MM.1S (cell line): Measurements from ENCODE around the gene FCER1G.
A peak's percentile ranks its signal among the peaks of the same experiment; 100 is the strongest.

Experiments used
- DNase-seq: peaks from one replicate; pipeline ENCODE4 v3.0.0-alpha.2; 2015
- H2AFZ ChIP-seq: fragments of 300-600 bp; sonication (generic); 2 replicates; pipeline ENCODE4 v1.6.0; 2016; ENCODE audit warnings: antibody characterized with exemption, low read length
- H3F3A ChIP-seq: fragments of 300-600 bp; sonication (generic); 2 replicates; pipeline ENCODE4 v1.6.1; 2016; ENCODE audit warnings: mild to moderate bottlenecking, antibody characterized with exemption, low read length, moderate library complexity, mixed read lengths; ENCODE audit not compliant: insufficient read depth
- H3K27ac ChIP-seq: fragments of 300-600 bp; sonication (generic); 2 replicates; pipeline ENCODE4 v1.5.1; 2016; ENCODE audit warnings: mild to moderate bottlenecking, low read length
- H3K27me3 ChIP-seq: fragments of 300-600 bp; sonication (generic); replicated peaks from 2 replicates; pipeline ENCODE4 v1.6.0; 2016; ENCODE audit warnings: low read length; ENCODE audit not compliant: insufficient read depth
- H3K36me3 ChIP-seq: fragments of 300-600 bp; sonication (generic); replicated peaks from 2 replicates; pipeline ENCODE4 v1.6.1; 2016; ENCODE audit warnings: mild to moderate bottlenecking, low read length, mixed read lengths; ENCODE audit not compliant: insufficient read depth
- H3K4me1 ChIP-seq: fragments of 300-600 bp; sonication (generic); 2 replicates; pipeline ENCODE4 v1.6.1; 2016; ENCODE audit warnings: low read length, mixed read lengths
- H3K4me2 ChIP-seq: fragments of 300-600 bp; sonication (generic); 2 replicates; pipeline ENCODE4 v1.6.0; 2016; ENCODE audit warnings: low read depth, low read length
- H3K4me3 ChIP-seq: fragments of 300-600 bp; sonication (generic); 2 replicates; pipeline ENCODE4 v1.5.1; 2016; ENCODE audit warnings: low read length, mixed read lengths
- H3K79me2 ChIP-seq: fragments of 300-600 bp; sonication (generic); 2 replicates; pipeline ENCODE4 v1.6.1; 2016; ENCODE audit warnings: mixed run types, low read length, mixed read lengths
- H3K9ac ChIP-seq: fragments of 300-600 bp; sonication (generic); 2 replicates; pipeline ENCODE4 v1.6.1; 2016; ENCODE audit warnings: low read length, mixed read lengths
- H3K9me2 ChIP-seq: fragments of 300-600 bp; sonication (generic); replicated peaks from 2 replicates; pipeline ENCODE4 v1.6.1; 2016; ENCODE audit warnings: mild to moderate bottlenecking, low read length, mixed read lengths; ENCODE audit not compliant: insufficient read depth
- H3K9me3 ChIP-seq: fragments of 300-600 bp; sonication (generic); replicated peaks from 2 replicates; pipeline ENCODE4 v1.6.1; 2016; ENCODE audit warnings: mild to moderate bottlenecking, low read length, mixed read lengths; ENCODE audit not compliant: insufficient read depth
- H4K20me1 ChIP-seq: fragments of 300-600 bp; sonication (generic); 2 replicates; pipeline ENCODE4 v1.6.1; 2016; ENCODE audit warnings: mild to moderate bottlenecking, low read length, moderate library complexity, mixed read lengths; ENCODE audit not compliant: insufficient read depth
- EZH2 ChIP-seq: fragments of 300-600 bp; sonication (generic); optimal IDR thresholded peaks from 2 replicates; pipeline ENCODE3; 2017; ENCODE audit warnings: low read depth, mild to moderate bottlenecking, antibody characterized with exemption, low read length, mixed read lengths
- EZH2phosphoT487 ChIP-seq: fragments of 300-600 bp; sonication (generic); IDR thresholded peaks from 2 replicates; pipeline ENCODE4 v1.6.1; 2018; ENCODE audit warnings: antibody characterized with exemption, low read length
- TF ChIP-seq, protein P1 (sequence below): fragments of 300-600 bp; sonication (generic); IDR thresholded peaks from 2 replicates; pipeline ENCODE4 v1.5.1; 2016; ENCODE audit warnings: antibody characterized with exemption, low read length, mixed read lengths

FCER1G gene

DNA sequence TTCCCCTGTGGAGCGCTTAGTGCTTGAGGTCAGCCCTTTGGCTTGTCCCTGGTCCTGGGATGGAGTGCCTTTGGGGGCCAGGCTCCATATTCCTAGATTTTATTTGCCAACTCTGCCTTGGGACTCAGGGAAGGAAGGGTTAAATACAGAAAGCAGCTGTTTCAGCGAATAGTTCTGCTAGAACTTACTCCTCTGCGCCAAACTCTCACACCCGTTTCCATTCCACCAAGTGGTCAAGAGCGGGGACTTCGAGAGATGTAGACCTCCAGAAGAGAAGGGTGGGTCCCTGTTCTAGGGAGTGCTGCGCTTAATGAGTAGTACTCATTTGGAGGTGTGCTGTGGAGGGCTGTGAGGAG lies 10.1 kb downstream of the FCER1G start:
- no peak for DNase-seq
- H3K79me2 ChIP-seq = peaks cover 27% of the 10 kb centered on the region
- H3F3A ChIP-seq = peaks cover 16% of the 10 kb centered on the region
- H3K9me2 ChIP-seq = no peaks in the 10 kb centered on the region
- TF ChIP-seq EZH2 (no peak), EZH2phosphoT487 (no peak)
- TF ChIP-seq, protein P1, sequence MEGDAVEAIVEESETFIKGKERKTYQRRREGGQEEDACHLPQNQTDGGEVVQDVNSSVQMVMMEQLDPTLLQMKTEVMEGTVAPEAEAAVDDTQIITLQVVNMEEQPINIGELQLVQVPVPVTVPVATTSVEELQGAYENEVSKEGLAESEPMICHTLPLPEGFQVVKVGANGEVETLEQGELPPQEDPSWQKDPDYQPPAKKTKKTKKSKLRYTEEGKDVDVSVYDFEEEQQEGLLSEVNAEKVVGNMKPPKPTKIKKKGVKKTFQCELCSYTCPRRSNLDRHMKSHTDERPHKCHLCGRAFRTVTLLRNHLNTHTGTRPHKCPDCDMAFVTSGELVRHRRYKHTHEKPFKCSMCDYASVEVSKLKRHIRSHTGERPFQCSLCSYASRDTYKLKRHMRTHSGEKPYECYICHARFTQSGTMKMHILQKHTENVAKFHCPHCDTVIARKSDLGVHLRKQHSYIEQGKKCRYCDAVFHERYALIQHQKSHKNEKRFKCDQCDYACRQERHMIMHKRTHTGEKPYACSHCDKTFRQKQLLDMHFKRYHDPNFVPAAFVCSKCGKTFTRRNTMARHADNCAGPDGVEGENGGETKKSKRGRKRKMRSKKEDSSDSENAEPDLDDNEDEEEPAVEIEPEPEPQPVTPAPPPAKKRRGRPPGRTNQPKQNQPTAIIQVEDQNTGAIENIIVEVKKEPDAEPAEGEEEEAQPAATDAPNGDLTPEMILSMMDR = no peak
- peaks cover 19% of the 10 kb centered on the region for H3K4me1 ChIP-seq
- no peaks in the 10 kb centered on the region for H4K20me1 ChIP-seq
- peak overlapping the region; percentile 3; the same call in 1 of the 2 replicates for H3K4me3 ChIP-seq
- peak overlapping the region; percentile 1; the same call in 1 of the 2 replicates for H3K9ac ChIP-seq
- H3K27ac ChIP-seq = peak overlapping the region; percentile 21; the same call in 1 of the 2 replicates
- no peaks in the 10 kb centered on the region for H3K9me3 ChIP-seq
- peak overlapping the region; percentile 62 for H2AFZ ChIP-seq
- H3K27me3 ChIP-seq = no peaks in the 10 kb centered on the region
- H3K36me3 ChIP-seq = 0 out of 2 replicates have a peak, but pooled peaks cover 5% of the 10 kb centered on the region
- peak overlapping the region; percentile 49 for H3K4me2 ChIP-seq

DNA sequence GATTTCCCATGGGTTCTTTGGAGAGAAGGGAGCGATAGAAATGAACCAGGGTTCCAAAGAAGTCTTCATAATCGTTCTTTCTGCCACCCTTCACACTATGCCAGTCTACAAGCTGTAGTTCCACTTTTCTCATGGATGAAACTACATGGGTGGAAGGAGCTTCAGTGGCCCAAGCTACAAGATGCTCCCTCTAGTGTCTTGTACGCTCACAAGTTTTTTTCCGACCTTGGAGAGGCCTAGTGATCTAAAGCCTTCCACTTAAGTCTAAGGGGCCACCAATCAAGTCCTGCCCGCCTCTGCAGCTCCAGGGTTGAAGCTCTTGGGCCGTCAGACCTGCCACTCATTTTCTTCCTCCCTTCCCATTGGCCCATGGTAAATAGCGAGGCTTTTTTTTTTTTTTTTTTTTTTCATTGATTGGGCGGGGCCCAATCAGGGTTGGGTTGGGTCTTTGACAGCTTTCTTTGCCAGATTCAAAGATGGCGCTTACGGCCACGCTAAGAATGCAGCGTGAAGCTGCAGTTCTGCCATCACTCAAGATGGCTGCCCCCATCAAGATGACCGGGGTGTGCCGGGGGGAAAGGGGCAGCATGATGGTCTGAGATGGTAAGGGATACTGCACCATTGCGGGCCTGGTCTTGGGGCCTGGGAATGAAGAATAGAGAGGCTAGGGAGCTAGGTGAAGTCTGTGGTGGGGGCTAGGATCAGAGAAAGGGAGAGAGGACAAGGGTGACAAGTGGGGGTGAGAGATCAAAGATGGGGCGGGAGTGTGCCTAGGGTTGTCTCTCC lies 10.6 kb downstream of the FCER1G start, which contains the start of gene TOMM40L:
TOMM40L (plus strand) TSS at position 527 of the 786 bp plus-strand sequence. CDS start 430 bp downstream, outside the sequence.
- H2AFZ ChIP-seq = peak within 1 kb of the TSS; percentile 86
- H3K9me2 ChIP-seq = no peaks in the 10 kb centered on the region
- H3K79me2 ChIP-seq = peaks cover 27% of the 10 kb centered on the region
- H3K27me3 ChIP-seq = no peaks in the 10 kb centered on the region
- peaks cover 16% of the 10 kb centered on the region for H3F3A ChIP-seq
- DNase-seq = peak; percentile 100
- H3K27ac ChIP-seq = peak within 1 kb of the TSS; percentile 49; the same call in 1 of the 2 replicates
- peak within 1 kb of the TSS; percentile 95 for H3K4me2 ChIP-seq
- no peaks in the 10 kb centered on the region for H4K20me1 ChIP-seq
- peak within 1 kb of the TSS; percentile 89 for H3K4me3 ChIP-seq
- H3K9me3 ChIP-seq = no peaks in the 10 kb centered on the region
- H3K36me3 ChIP-seq = 0 out of 2 replicates have a peak, but pooled peaks cover 5% of the 10 kb centered on the region
- peaks cover 19% of the 10 kb centered on the region for H3K4me1 ChIP-seq
- peak within 1 kb of the TSS; percentile 79 for H3K9ac ChIP-seq
- TF ChIP-seq EZH2 (no peak), EZH2phosphoT487 (no peak)
- TF ChIP-seq, protein P1 = peak; percentile 84

DNA sequence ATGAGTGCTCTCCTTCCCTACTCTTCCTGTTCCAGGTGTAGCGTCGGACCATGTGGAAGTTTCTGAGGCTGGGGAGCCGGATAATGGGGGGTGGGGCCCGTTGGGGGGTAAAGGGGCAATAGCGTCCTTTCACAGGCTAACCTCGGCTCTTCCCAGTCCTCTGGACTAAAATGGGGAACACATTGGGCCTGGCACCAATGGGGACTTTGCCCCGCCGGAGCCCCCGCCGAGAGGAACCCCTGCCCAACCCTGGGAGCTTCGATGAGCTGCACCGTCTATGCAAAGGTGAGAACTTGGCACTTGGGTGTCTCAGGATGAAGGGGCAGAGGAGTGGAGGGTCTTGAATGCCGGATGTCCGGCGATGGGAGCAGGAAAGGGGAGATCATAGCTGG lies 11.2 kb downstream of the FCER1G start:
- no peaks in the 10 kb centered on the region for H3K27me3 ChIP-seq
- no peak for TF ChIP-seq EZH2
- TF ChIP-seq, protein P1 = no peak
- TF ChIP-seq EZH2phosphoT487 = no peak
- no peaks in the 10 kb centered on the region for H3K9me3 ChIP-seq
- peak overlapping the region; percentile 95 for H3K4me2 ChIP-seq
- H3K36me3 ChIP-seq = 0 out of 2 replicates have a peak, but pooled peaks cover 5% of the 10 kb centered on the region
- peak overlapping the region; percentile 89 for H3K4me3 ChIP-seq
- DNase-seq = peak; percentile 28
- no peaks in the 10 kb centered on the region for H4K20me1 ChIP-seq
- H3K79me2 ChIP-seq = peaks cover 27% of the 10 kb centered on the region
- H2AFZ ChIP-seq = peak overlapping the region; percentile 86
- no peaks in the 10 kb centered on the region for H3K9me2 ChIP-seq
- H3K27ac ChIP-seq = peak overlapping the region; percentile 49; the same call in 1 of the 2 replicates
- H3F3A ChIP-seq = peaks cover 16% of the 10 kb centered on the region
- peak overlapping the region; percentile 79 for H3K9ac ChIP-seq
- H3K4me1 ChIP-seq = peaks cover 19% of the 10 kb centered on the region
